Mesendoderm (in vitro differentiated cells): ENCODE measurements around the gene IL17B.

Source experiments
- DNase-seq: peaks from one replicate; pipeline ENCODE4 v3.0.0; 2013
- H2AK5ac ChIP-seq: 2 replicates; pipeline ENCODE4 v1.6.1; 2013; ENCODE audit warnings: low read length, inconsistent platforms
- H2BK120ac ChIP-seq: 2 replicates; pipeline ENCODE4 v1.6.1; 2013; ENCODE audit warnings: low read depth, mild to moderate bottlenecking, low read length, moderate library complexity, mixed read lengths
- H2BK15ac ChIP-seq: replicated peaks from 2 replicates; pipeline ENCODE4 v1.6.1; 2013; ENCODE audit warnings: low read depth, mild to moderate bottlenecking, moderate library complexity
- H2BK5ac ChIP-seq: 2 replicates; pipeline ENCODE4 v1.6.1; 2013; ENCODE audit warnings: low read length, inconsistent platforms
- H3K18ac ChIP-seq: 2 replicates; pipeline ENCODE4 v1.6.1; 2013; ENCODE audit warnings: mild to moderate bottlenecking, low read length, mixed read lengths
- H3K23ac ChIP-seq: one replicate; pipeline ENCODE4 v1.6.1; 2013; ENCODE audit warnings: low read length
- H3K27ac ChIP-seq: 2 replicates; pipeline ENCODE4 v1.5.1; 2013; ENCODE audit warnings: low read depth, mild to moderate bottlenecking, inconsistent platforms, low read length, moderate library complexity
- H3K27me3 ChIP-seq: 2 replicates; pipeline ENCODE4 v1.6.1; 2013; ENCODE audit warnings: low read length, control low read depth, mild to moderate bottlenecking, inconsistent platforms; ENCODE audit not compliant: insufficient read depth, poor library complexity
- H3K36me3 ChIP-seq: 2 replicates; pipeline ENCODE4 v1.6.1; 2013; ENCODE audit warnings: low read length, inconsistent platforms; ENCODE audit not compliant: control insufficient read depth, insufficient read depth
- H3K4ac ChIP-seq: one replicate; pipeline ENCODE4 v1.6.1; 2013; ENCODE audit warnings: low read depth, mild to moderate bottlenecking, low read length, moderate library complexity
- H3K4me1 ChIP-seq: 2 replicates; pipeline ENCODE4 v1.6.1; 2013; ENCODE audit warnings: low read depth, low read length, inconsistent platforms; ENCODE audit not compliant: control insufficient read depth
- H3K4me2 ChIP-seq: 2 replicates; pipeline ENCODE4 v1.6.1; 2013; ENCODE audit warnings: low read length
- H3K4me3 ChIP-seq: 2 replicates; pipeline ENCODE4 v1.5.1; 2013; ENCODE audit warnings: mild to moderate bottlenecking, low read length
- H3K56ac ChIP-seq: one replicate; pipeline ENCODE4 v1.6.1; 2013; ENCODE audit warnings: low read length
- H3K79me1 ChIP-seq: 2 replicates; pipeline ENCODE4 v1.6.1; 2013; ENCODE audit warnings: low read length, inconsistent platforms
- H3K79me2 ChIP-seq: 2 replicates; pipeline ENCODE4 v1.6.1; 2013; ENCODE audit warnings: mild to moderate bottlenecking, low read length; ENCODE audit not compliant: control insufficient read depth, insufficient read depth
- H3K9ac ChIP-seq: 2 replicates; pipeline ENCODE4 v1.6.1; 2013; ENCODE audit warnings: low read length, inconsistent platforms
- H4K5ac ChIP-seq: one replicate; pipeline ENCODE4 v1.6.1; 2013; ENCODE audit warnings: low read length
- H4K8ac ChIP-seq: one replicate; pipeline ENCODE4 v1.6.1; 2013; ENCODE audit warnings: low read depth, mild to moderate bottlenecking, control low read depth, low read length, moderate library complexity
- WGBS: extraction: QIAGEN DNeasy Blood & Tissue Kit; methylation state at CpG from one replicate; pipeline ENCODE4 v1.1.7; 2013; ENCODE audit warnings: low lambda C conversion rate, missing lambda C conversion rate; ENCODE audit not compliant: insufficient coverage; ENCODE audit errors: extremely low coverage; 5-methylcytosine and 5-hydroxymethylcytosine counted together

The IL17B gene

GRCh38 chr5:149375434-149375833 is 3.7 kb downstream of the IL17B start:
- no peak overlapping the region for H4K8ac ChIP-seq
- no peak overlapping the region for H3K9ac ChIP-seq
- H3K4ac ChIP-seq = no peak overlapping the region
- H3K36me3 ChIP-seq = no peaks in the 10 kb centered on the region
- H3K79me2 ChIP-seq = no peaks in the 10 kb centered on the region
- no peak overlapping the region for H2BK5ac ChIP-seq
- H3K27ac ChIP-seq = no peak overlapping the region
- H2AK5ac ChIP-seq = no peak overlapping the region
- H3K4me2 ChIP-seq = no peak overlapping the region
- H3K4me1 ChIP-seq = no peaks in the 10 kb centered on the region
- H3K18ac ChIP-seq = no peak overlapping the region
- no CpG with 5 or more reads among the region's 6 CpGs for WGBS
- no peak overlapping the region for H3K4me3 ChIP-seq
- H3K56ac ChIP-seq = no peak overlapping the region
- no peaks in the 10 kb centered on the region for H3K79me1 ChIP-seq
- no peak for DNase-seq
- no peaks in the 10 kb centered on the region for H3K27me3 ChIP-seq
- no peak overlapping the region for H2BK15ac ChIP-seq
- H4K5ac ChIP-seq = no peak overlapping the region
- H3K23ac ChIP-seq = no peak overlapping the region
- H2BK120ac ChIP-seq = no peak overlapping the region

GRCh38 chr5:149374801-149375200 is 4.3 kb downstream of the IL17B start:
- Histone ChIP-seq H3K4ac (no peak overlapping the region), H3K27ac (no peak overlapping the region), H3K79me1 (no peaks in the 10 kb centered on the region), H3K36me3 (no peaks in the 10 kb centered on the region), H3K23ac (peak overlapping the region; percentile 24), H3K18ac (no peak overlapping the region), H2BK120ac (no peak overlapping the region), H3K79me2 (no peaks in the 10 kb centered on the region), H4K5ac (no peak overlapping the region), H3K4me1 (no peaks in the 10 kb centered on the region), H4K8ac (no peak overlapping the region), H2AK5ac (no peak overlapping the region), H3K27me3 (no peaks in the 10 kb centered on the region), H3K9ac (no peak overlapping the region), H3K4me2 (no peak overlapping the region), H2BK15ac (no peak overlapping the region), H3K56ac (no peak overlapping the region), H3K4me3 (no peak overlapping the region), H2BK5ac (no peak overlapping the region)
- no peak for DNase-seq
- no CpG with 5 or more reads among the region's 3 CpGs for WGBS

GRCh38 chr5:149374303-149374702 is 4.8 kb downstream of the IL17B start:
- H3K4me1 ChIP-seq = no peaks in the 10 kb centered on the region
- H2BK5ac ChIP-seq = no peak overlapping the region
- no peaks in the 10 kb centered on the region for H3K36me3 ChIP-seq
- no peak overlapping the region for H2AK5ac ChIP-seq
- no peak overlapping the region for H4K8ac ChIP-seq
- no peak overlapping the region for H3K4me2 ChIP-seq
- no peak overlapping the region for H3K9ac ChIP-seq
- no peak overlapping the region for H2BK15ac ChIP-seq
- H4K5ac ChIP-seq = no peak overlapping the region
- no peak overlapping the region for H3K27ac ChIP-seq
- WGBS = no CpG with 5 or more reads among the region's 20 CpGs
- H3K4me3 ChIP-seq = no peak overlapping the region
- peak overlapping the region; percentile 24 for H3K23ac ChIP-seq
- H3K79me2 ChIP-seq = no peaks in the 10 kb centered on the region
- H3K18ac ChIP-seq = no peak overlapping the region
- no peaks in the 10 kb centered on the region for H3K27me3 ChIP-seq
- H3K4ac ChIP-seq = no peak overlapping the region
- DNase-seq = no peak
- H3K56ac ChIP-seq = no peak overlapping the region
- no peaks in the 10 kb centered on the region for H3K79me1 ChIP-seq
- no peak overlapping the region for H2BK120ac ChIP-seq

- H3K4me3 ChIP-seq = no peak overlapping the region
- H2BK5ac ChIP-seq = no peak overlapping the region
- no peak overlapping the region for H4K8ac ChIP-seq
- no peaks in the 10 kb centered on the region for H3K79me2 ChIP-seq
- H3K4ac ChIP-seq = no peak overlapping the region
- H3K27ac ChIP-seq = no peak overlapping the region
- H3K36me3 ChIP-seq = no peaks in the 10 kb centered on the region
- no peak for DNase-seq
- H3K27me3 ChIP-seq = no peaks in the 10 kb centered on the region
- no peak overlapping the region for H2BK15ac ChIP-seq
- no peak overlapping the region for H2AK5ac ChIP-seq
- H3K4me1 ChIP-seq = no peaks in the 10 kb centered on the region
- no peak overlapping the region for H4K5ac ChIP-seq
- no peak overlapping the region for H3K4me2 ChIP-seq
- no peak overlapping the region for H2BK120ac ChIP-seq
- no peak overlapping the region for H3K56ac ChIP-seq
- no peak overlapping the region for H3K23ac ChIP-seq
- H3K9ac ChIP-seq = no peak overlapping the region
- H3K79me1 ChIP-seq = no peaks in the 10 kb centered on the region
- no peak overlapping the region for H3K18ac ChIP-seq
- no CpG with 5 or more reads among the region's 3 CpGs for WGBS
Observed at GRCh38 chr5:149372932-149373331, 6.2 kb downstream of the IL17B start.

GRCh38 chr5:149372076-149372795 is 6.9 kb downstream of the IL17B start:
- Histone ChIP-seq H3K4me2 (no peak overlapping the region), H3K4me1 (no peaks in the 10 kb centered on the region), H2BK5ac (no peak overlapping the region), H2AK5ac (no peak overlapping the region), H3K23ac (no peak overlapping the region), H3K9ac (no peak overlapping the region), H3K36me3 (no peaks in the 10 kb centered on the region), H3K4me3 (no peak overlapping the region), H3K56ac (no peak overlapping the region), H4K8ac (no peak overlapping the region), H3K4ac (no peak overlapping the region), H3K79me2 (no peaks in the 10 kb centered on the region), H4K5ac (no peak overlapping the region), H3K18ac (no peak overlapping the region), H3K79me1 (no peaks in the 10 kb centered on the region), H3K27me3 (no peaks in the 10 kb centered on the region), H2BK120ac (no peak overlapping the region), H2BK15ac (no peak overlapping the region), H3K27ac (no peak overlapping the region)
- whole genome bisulfite sequencing = no CpG with 5 or more reads among the region's 4 CpGs
- no peak for DNase-seq
